ENCODE results near the gene QTRT2. TPM values are rescaled to one million over a fixed set of nuclear protein-coding genes. Genes with fewer than 3 reads are reported as not detected.

QTRT2 gene
- total and polyA plus RNA-seq, 2 experiments from 2014 or later: 32.3 to 66.5 TPM

- Mint-ChIP-seq H3K9me3 (no peaks in the 10 kb centered on the region; the same call in 2 of the 3 replicates), H3K4me3 (no peak overlapping the region), H3K4me1 (peaks cover 6% of the 10 kb centered on the region; the same call in 2 of the 3 replicates), H3K27me3 (ENCODE audit: insufficient read depth, low read depth, poor library complexity) (no peaks in the 10 kb centered on the region), H3K27ac (no peak overlapping the region), H3K36me3 (ENCODE audit: low read depth) (no peaks in the 10 kb centered on the region)
- no peaks in the 10 kb centered on the region for H4K20me1 ChIP-seq (replicated peaks; ENCODE audit: insufficient read depth)
- H3K79me2 ChIP-seq (replicated peaks; ENCODE audit: insufficient read depth): peaks cover 5% of the 10 kb centered on the region
- ATAC-seq: no peak
- H3K4me3 ChIP-seq: no peak overlapping the region
- TF ChIP-seq EZH2 (IDR thresholded peaks at IDR 0.05; ENCODE audit: low read depth, unreplicated experiment): no peak
- TF ChIP-seq REST (IDR thresholded peaks at IDR 0.05; ENCODE audit: unreplicated experiment): no peak
- TF ChIP-seq NANOG (IDR thresholded peaks at IDR 0.05; ENCODE audit: borderline replicate concordance): no peak
- TF ChIP-seq ZNF462 (CRISPR knock-in tag; IDR thresholded peaks at IDR 0.05): no peak
- no peak for TF ChIP-seq STAT1 (IDR thresholded peaks at IDR 0.05; ENCODE audit: unreplicated experiment)
- no peak for TF ChIP-seq CTCF (conservative IDR thresholded peaks at IDR 0.05; ENCODE audit: low read depth in 2 of 2)
- no peak for TF ChIP-seq ETS1 (IDR thresholded peaks at IDR 0.05)
- TF ChIP-seq CREB1 (CRISPR knock-in tag; IDR thresholded peaks at IDR 0.05; ENCODE audit: low read depth): no peak
- TF ChIP-seq JUNB (IDR thresholded peaks at IDR 0.05; ENCODE audit: unreplicated experiment): no peak
- no peak for TF ChIP-seq EZH2phosphoT487 (IDR thresholded peaks at IDR 0.05; ENCODE audit: unreplicated experiment)
- no peak for TF ChIP-seq ZNF114 (CRISPR knock-in tag; IDR thresholded peaks at IDR 0.05)
- no peak for TF ChIP-seq POLR2AphosphoS5 (IDR thresholded peaks at IDR 0.05; ENCODE audit: low read depth)
- no peak for TF ChIP-seq ZNF331 (CRISPR knock-in tag; IDR thresholded peaks at IDR 0.05; ENCODE audit: low read depth)
- no peak overlapping the region for H2AFZ ChIP-seq
- no peaks in the 10 kb centered on the region for H3F3A ChIP-seq (replicated peaks; ENCODE audit: low read depth)
- no peaks in the 10 kb centered on the region for H3K4me1 ChIP-seq (ENCODE audit: insufficient read depth)
- no peak overlapping the region for H3K4me2 ChIP-seq
- no peaks in the 10 kb centered on the region for H3K27me3 ChIP-seq (ENCODE audit: insufficient read depth)
- no peak overlapping the region for H3K27ac ChIP-seq (ENCODE audit: low read depth)
- DNase-seq (ENCODE audit: low spot score): no peak
- H3K36me3 ChIP-seq (ENCODE audit: insufficient read depth): no peaks in the 10 kb centered on the region
- H3K9me2 ChIP-seq (ENCODE audit: insufficient read depth): no peaks in the 10 kb centered on the region
Observed at GRCh38 chr3:114052216-114052615, 4.3 kb upstream of the QTRT2 start.

Data from GM23338 (cell line).